HepG2 (cell line): ENCODE results near the gene MYO15A.

Experiments used
- ATF7-NPFF ChIP-seq: sonication (generic); formaldehyde crosslinking; IDR thresholded peaks from 2 replicates; pipeline ENCODE4 v1.8.1; 2023; ENCODE audit warnings: mild to moderate bottlenecking, low read depth, missing genetic modification reagents, moderate library complexity
- CTCF ChIP-seq: sonication (generic); formaldehyde crosslinking; IDR thresholded peaks from 2 replicates; pipeline ENCODE4 v1.5.0; 2020; ENCODE audit warnings: mild to moderate bottlenecking, missing genetic modification reagents, moderate library complexity
- KDM4B ChIP-seq: sonication (generic); formaldehyde crosslinking; IDR thresholded peaks from 2 replicates; pipeline ENCODE4 v1.4.0; 2020; ENCODE audit warnings: missing genetic modification reagents
- POLR2AphosphoS5 ChIP-seq: IDR thresholded peaks from 2 replicates; pipeline ENCODE4 v1.6.1; 2012; ENCODE audit warnings: low read depth, low read length
- TBX3 ChIP-seq: fragments of 450-650 bp; IDR thresholded peaks from 2 replicates; pipeline ENCODE4 v1.6.1; 2017; ENCODE audit warnings: antibody characterized with exemption, mild to moderate bottlenecking, inconsistent platforms, borderline replicate concordance
- ZBTB43 ChIP-seq: sonication (generic); formaldehyde crosslinking; conservative IDR thresholded peaks from 2 replicates; pipeline ENCODE4 v1.4.0; 2020; ENCODE audit warnings: missing genetic modification reagents

- no peak for TF ChIP-seq KDM4B (CRISPR knock-in tag)
- no peak for TF ChIP-seq TBX3
- no peak for TF ChIP-seq CTCF (CRISPR knock-in tag)
- TF ChIP-seq ATF7-NPFF = no peak
- TF ChIP-seq POLR2AphosphoS5 = no peak
- no peak for TF ChIP-seq ZBTB43 (CRISPR knock-in tag)
Measured at GRCh38 chr17:18190628-18191235, 82.2 kb downstream of the MYO15A start.
